Fibroblast of skin of right biceps (primary cell): ENCODE results near the gene ACTN3.
A peak's percentile ranks its signal among the peaks of the same experiment; 100 is the strongest.
"Not testable (repeated sequence)": the region's sequence is repeated elsewhere in the genome, so short reads cannot be mapped to it uniquely, and the experiment has no call there.

Source experiments
- DNase-seq: peaks from one replicate; pipeline ENCODE4 v3.0.0-alpha.2; 2013

ACTN3 gene

GRCh38 chr11:66566221-66566620, 19.5 kb downstream of the ACTN3 start:
- DNase-seq: no peak

DNA sequence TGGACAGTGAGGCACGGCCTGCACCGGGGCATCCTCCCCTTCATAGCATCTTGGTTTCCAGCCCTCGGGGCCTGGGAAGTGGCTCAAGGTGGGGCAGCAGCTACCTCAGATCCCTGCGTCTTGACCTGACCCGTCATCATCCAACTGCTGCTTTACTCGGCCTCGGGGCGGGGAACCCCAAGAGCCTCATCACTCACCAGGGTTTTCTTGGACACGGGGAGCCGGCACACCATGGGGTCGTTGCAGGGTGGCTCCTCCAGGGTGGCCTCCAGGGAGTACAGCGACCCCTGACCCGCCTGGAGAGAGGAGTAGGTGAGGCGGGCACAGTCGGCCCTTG, 21.1 kb downstream of the ACTN3 start:
- no peak for DNase-seq

DNA sequence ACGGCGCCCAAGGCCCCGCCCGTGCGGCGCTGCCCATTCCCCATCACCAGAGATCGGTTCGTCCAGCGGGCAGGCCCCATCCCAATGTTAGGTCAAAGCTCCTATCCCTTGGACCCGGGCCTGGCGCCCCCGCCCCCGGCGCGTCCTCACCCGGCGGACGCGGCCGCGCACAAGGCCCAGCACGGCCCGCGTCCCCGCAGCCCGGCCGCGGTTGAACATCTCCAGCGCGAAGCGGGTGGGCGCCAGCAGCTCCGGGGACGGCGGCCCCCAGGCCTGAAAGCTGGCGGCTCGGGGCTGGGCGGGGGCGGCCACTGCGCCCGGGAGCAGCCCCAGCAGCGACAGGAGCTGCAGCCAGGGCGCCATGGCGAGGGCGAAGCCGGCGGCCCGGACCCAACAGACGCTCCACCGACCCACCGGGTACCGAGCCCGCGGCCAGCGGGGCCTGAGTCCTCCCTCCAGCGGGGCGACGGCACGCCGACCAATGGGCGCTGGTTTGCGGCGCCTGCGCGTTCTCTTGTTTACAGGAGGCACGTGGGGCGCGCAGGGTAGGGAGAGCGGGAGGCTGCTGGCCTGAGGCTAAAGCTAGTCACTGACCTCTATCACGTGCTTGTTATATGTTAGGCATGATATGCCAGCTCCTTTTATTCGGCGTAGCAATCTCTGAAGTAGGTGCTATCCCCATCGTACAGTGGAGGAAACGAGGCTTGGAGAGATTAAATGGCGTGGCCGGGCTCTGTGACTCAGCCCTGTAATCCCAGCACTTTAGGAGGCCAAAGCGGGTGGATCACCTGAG, 21.6 kb downstream of the ACTN3 start, which contains the start of gene CTSF:
CTSF (minus strand) TSS at position 483 of the 793 bp plus-strand sequence; CDS start at position 363, 120 bp downstream.
- DNase-seq: peak; percentile 70

DNA sequence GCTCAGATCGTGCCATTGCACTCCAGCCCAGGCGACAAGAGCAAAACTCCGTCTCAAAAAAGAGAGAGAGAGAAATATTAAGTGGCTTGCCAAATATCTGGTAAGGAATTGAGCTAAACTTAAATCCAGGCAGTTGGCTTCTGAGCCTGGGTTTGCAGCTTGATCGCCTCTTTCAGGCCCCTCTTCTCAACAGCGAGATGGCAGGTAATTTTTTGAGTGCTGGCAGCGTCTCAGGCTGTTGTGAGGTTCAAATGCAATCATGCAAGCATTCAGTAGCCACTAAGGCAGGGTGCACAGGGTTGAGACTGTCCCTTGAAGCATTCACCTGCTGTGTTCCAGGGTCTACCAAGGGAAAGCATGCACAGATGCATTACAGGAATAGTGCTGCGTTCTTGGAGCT, 22.4 kb downstream of the ACTN3 start:
- no peak for DNase-seq

DNA sequence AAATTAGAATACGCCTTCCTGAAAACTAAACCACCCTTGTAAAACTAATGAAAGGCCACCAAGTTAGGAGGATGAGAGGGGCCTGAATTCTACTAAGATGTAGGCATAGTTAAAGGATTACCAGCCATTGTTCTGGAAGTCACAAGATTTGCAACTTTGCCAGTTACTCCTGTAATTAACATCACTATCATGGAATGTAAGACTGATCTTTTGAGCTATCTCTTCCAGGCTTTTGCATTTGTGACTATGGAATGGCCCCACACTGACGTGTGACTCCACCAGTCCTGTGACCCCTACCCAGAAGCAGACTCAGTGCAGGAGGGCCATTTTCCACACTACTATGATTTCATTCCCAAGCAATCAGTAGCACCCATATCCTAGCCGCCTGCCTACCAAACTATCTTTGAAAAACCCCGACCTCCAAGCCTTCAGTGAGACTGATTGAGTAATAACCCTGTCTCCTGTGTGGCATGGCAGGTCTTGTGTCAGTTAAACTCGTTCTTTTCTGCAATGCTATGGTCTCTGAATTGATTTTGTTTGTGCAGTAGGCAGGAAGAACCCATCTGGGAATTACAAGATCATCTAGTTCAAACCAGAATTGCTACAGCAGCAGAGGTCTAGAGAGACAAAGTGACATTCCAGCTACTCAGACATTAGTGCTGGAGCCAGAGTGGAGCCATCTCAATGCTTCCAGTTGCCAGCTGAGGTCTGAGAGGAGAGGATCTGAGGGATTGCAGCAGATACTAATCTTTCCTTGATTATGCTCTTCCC, 23.6 kb downstream of the ACTN3 start:
- DNase-seq: no peak

DNA sequence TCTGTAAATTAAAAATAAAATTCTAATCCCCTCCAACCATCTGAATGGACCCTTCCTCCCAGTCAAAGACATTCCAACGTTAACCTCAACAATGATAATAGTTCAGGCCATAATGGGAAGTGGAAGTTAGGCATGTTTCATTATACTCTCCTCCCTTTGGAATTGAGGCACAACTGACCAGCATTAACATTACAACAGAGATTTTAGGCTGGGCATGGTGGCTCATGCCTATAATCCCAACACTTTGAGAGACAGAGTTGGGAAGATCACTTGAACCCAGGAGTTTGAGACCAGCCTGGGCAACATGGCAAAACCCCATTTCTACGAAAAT, 24.1 kb downstream of the ACTN3 start:
- DNase-seq: no peak

DNA sequence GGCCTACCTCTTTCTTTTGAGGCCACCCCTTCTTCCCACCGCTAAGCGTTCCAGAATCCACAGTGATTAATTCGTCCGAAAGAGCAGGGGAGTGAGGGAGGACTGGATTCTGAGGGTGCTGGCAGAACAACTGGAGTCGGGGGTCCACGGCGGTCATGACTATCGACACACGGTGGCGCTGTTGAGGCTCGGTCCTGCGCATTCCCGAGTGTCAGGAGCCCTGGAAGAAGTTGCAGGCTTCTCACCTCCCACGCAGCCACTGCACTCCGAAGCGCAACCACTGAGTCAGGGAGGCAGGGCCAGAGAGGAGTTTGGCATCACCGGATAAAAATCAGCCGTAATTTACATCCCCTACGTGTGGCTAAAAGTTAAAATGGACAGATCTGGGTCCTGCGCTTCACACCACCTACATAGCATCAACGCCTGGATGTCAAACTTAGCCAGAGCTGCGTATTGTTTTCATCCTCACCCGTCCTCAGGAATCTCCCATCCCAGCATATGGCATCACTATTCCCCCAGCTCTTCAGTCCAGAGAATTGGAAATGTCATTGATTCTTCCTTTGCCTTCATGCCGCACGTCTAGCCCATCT, 32.4 kb downstream of the ACTN3 start:
- peak; percentile 69 for DNase-seq

- no peak for DNase-seq
These were observed 34.1 kb downstream of the ACTN3 start for GRCh38 chr11:66580803-66581202.

DNA sequence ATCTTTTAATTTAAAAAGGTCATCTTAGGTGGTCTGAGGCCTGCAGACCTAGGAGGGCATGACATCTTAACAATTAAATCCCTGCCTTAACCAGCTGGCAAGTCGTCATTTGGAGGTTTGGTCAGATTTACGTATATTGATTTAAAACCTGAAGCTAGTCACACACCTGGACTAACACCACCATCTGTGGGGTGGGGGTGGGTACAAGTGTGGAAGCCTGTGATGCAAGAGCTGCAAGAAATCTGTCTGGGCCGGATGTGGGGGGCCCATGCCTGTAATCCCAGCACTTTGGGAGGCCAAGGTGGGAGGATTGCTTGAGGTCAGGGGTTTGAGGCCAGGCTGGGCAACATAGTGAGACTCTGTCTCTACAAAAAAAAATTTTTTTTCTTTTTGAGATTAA, 34.6 kb downstream of the ACTN3 start:
- no peak for DNase-seq

DNA sequence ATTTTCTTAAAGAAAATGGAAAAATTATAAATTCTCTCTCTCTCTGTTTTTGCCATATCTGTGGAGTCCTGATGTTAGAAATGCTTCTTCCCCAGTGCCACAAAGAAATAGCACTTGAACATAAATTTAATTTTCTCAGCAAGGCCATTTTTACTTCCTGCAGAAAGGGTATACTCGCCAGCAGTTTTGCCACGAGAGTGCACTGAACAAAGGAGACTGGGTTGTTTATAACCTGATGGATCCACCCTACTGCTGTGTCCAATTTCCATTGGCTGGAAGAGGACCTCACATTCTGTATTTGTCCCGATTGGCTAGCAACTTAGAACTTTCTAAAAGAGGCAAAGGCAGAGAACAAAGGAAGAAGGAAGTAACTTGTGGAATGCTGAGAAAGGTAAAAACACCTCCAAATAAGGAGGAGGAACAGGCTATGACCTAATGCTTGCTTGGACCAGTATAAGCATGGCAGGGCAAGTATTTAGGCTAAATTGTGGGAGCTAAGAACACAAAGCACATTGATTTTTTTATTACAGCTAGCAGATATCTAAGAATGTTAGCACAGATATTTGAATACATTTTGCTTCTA, 36.0 kb downstream of the ACTN3 start:
- not testable (repeated sequence) for DNase-seq

GRCh38 chr11:66585447-66585846, 38.7 kb downstream of the ACTN3 start:
- not testable (repeated sequence) for DNase-seq

- DNase-seq: no peak
These were observed 39.4 kb downstream of the ACTN3 start for GRCh38 chr11:66586136-66586535.

DNA sequence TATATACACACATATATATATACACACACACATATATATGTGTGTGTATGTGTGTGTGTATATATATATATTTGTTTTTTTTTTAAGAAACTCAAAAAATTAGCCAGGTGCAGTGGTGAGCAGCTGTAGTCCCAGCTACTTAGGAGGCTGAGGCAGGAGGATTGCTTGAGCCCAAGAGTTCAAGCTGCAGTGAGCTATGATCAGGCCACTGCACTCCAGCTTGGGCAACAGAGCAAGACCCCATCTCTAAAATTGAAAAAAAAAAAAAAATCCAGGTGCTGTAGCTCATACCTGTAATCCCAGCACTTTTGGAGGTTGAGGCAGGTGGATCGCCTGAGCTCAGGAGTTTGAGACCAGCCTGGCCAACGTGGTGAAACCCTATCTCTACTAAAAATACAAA, 42.6 kb downstream of the ACTN3 start:
- DNase-seq: not testable (repeated sequence)

DNA sequence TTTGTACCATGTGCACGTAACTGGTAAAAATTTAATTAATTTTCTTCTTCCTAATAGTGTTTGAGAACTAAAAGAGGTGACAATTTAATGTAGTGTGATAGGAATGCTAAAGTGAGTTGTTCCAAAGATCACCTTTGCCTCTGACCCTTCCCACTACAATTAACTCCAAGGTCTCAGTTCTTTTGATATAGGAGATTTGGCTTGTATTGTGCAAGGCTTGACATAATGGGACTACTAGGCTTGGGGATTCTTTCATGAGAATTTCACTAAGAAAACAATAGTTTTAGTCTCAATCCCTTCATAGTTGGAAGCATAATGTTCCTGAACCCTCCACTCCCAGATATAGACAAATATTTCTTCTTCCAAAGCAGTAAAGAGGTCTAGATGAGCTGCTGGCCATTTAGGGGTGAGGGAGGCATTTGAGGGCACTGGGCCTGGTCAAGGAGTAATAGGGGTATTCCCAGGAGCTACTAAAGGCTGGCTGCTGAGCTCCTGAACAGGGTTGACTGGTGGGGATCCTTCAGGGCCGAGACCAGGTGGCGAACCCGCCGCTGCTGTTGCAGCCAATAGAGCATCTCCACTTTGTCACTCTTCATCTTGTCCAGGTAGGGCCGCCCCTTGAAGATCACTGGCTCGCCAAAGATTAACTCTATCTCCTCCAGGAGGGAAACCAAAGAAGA, 43.4 kb downstream of the ACTN3 start:
- DNase-seq: no peak

DNA sequence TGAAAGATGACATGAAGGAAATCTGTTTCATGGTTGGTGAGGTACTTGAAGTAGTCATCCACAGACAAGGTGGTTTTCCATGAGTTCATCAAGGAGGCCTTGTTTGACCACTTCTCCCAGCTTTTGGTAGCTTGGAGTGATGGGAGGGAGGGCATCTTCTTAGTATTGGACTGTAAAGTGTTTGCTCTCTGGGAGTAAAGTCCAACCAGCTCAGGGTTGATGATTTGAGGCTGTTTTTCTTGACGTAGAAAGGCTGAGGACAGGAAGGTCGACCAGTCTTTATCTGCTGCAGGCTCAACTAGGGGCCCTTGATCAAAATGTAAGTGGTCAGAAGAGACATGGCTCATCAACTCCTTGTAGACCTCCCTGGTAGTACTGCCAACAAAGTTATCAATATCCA, 44.5 kb downstream of the ACTN3 start:
- no peak for DNase-seq

DNA sequence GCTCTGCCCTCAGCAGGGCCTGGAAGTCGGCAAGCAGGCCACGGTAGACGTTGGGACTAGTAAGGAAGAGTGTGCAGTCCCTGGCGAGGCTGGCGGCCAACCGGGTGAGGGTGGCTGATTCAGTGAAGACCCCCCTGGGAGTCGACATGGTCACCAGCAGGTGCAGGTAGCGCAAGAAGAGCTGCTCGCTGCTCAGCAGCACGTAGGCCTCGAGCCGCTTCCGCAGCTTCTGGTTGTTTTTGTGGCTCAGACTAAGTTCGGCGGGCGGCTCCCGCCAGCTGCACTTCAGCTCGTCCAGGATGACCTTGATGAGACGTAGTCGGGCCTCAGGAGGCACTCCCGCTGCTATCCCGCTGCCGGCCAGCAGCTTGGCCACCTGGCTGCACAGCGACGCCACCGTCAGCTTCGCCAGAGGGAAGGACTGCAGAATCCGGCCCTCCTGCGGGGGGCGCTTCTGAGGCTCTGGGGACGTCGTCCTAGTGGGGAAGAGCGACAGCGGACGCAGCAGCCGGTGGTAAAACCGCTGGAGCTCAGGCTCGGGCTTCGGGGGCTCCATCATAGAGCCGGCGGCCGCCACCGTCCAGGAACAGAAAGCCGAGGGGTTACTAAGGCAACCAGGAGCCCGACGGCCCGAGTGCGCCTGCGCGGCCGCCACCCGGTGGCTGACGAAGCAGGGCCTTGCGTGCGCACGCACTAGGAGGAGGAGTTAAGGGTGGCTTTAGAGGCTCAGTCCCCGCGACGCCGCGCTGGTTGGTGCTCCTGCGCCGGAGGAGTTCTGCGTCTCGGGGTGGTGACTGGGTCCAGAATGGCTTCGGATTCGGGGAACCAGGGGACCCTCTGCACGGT, 46.0 kb downstream of the ACTN3 start, which contains the start of the genes CCDC87 and CCS:
CCDC87 (minus strand) TSS at position 607 of the 846 bp plus-strand sequence; CDS start at position 559, 48 bp downstream.
CCS (plus strand) TSS at position 729 of the 846 bp plus-strand sequence; CDS start at position 806, 77 bp downstream.
- peak; percentile 93 for DNase-seq

DNA sequence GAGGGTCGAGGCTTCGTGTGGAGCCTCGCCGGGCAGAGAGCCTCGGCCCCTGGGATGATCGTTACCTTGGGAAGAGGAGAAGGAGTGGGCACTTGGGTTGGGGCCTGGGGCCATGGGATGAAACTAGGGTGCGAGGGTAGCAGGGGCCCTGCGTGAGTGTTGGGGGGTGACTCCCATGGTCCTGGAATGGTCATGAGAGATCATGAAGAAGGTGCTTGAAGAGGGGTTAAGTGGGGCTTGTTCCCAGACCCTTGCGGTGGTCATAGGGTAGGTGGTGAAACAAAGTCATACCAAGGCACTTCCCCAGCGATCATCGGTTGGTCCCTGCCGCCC, 46.6 kb downstream of the ACTN3 start:
- no peak for DNase-seq

DNA sequence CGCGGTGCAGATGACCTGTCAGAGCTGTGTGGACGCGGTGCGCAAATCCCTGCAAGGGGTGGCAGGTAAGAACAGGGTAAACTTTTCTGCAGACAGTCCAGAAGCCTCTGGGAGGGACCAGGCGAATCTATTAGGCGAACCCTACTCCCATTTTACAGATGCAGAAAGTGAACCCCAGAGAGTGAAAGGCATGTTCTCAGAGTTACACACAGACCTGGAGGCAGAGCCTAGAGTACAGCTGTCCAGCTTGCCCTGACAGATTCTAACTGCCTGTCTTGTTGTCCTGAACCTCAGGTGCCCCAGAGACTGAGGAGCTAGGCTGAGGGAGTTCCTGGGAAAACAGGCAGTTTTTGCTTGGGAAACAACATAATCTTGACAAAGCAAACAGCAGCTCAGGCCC, 46.9 kb downstream of the ACTN3 start:
- no peak for DNase-seq

GRCh38 chr11:66595245-66595904, 48.7 kb downstream of the ACTN3 start:
- DNase-seq: no peak

DNA sequence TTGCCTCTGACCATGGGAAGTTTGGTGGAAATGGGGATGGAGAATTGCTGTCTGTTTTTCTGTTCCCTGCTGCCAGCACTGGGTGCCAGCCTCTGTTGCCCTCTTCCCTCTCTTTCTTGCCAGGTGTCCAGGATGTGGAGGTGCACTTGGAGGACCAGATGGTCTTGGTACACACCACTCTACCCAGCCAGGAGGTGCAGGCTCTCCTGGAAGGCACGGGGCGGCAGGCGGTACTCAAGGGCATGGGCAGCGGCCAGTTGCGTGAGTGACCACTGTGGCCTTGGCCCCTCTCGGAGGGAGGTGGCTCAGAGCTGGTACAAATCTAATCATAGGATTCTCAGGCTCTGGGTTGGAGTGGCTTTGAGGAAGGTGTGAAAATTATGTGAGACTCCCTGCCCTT, 52.3 kb downstream of the ACTN3 start:
- DNase-seq: no peak

DNA sequence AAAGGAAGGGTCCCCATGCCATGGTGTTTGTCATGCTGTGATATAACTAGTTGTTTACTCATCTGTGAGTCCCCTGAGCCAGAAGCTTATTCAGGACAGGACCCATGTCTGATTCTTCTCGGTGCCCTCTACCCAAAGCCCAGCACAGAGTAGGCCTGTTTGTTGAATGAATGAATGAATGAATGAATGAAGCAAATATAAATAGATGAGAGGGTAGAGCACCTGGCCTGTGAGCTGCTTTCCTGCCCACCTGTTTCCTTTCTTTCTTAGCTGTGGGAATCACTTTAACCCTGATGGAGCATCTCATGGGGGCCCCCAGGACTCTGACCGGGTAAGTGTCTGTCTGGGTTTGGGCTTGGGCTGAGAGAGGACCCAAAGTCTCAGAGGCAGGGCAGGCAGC, 53.5 kb downstream of the ACTN3 start:
- no peak for DNase-seq
